ENCODE results near the gene PLAAT2.
"Not testable (repeated sequence)": the region's sequence is repeated elsewhere in the genome, so short reads cannot be mapped to it uniquely, and the experiment has no call there.

PLAAT2 gene

DNA sequence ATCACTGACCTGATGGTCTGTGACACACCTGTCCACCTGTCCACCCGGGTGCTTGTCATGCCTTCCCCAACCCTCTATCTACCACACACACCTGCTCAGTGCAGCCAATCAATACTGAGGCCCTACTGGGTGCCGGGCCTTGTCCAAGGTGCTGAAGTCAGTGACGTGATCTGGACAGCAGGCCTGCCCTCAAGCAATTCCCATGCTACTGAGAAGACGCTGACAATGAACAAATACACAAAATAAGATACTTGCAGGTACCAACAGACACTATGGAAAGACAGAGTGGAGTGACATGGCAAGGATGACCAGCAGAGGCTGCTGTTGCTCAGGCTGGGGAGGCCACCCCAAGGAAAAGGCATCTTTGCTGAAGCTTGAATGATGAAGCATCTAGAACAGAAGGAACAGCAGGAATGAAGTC is 29.8 kb upstream of the PLAAT2 start:
- no peak for DNase-seq (ENCODE audit: low spot score)
- in situ Hi-C loops (cut with MboI; ENCODE audit: low sequenced_read_pairs, unreplicated experiment): no loop called here

DNA sequence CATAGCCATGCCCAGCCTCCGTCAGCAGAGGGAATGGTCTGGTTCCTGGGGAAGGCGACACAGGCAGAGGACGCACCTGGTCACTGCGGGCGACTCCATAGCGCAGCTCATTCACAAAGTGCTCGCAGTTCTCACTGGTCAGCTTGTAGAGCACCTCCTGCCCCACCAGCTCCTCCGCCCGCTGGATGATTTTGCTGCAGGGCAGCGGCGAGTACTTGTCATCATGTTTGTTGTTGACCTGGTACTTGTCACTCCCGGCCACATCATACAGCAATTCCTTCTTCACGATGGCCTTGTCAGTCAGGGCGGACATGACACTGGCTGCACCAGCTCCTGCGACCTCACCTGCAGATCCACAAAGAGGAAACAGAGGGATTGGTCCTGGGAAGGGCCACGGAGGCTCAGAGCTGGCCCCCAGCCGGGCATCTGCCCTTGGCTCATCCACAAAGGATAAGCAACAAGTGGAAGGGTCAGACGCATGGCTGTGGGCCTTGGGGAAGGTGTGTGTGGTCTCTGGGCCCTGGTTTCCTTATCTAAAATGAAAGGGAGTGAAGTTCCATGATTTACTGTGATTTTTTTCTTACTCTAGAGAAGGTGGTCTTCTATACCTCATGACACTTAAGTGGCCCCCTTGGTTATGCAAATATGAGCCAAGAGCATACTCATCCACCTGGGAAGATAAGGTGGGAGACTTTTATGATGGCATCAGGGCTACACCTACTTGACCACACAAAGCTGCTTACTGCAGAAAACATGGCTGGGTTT is 27.0 kb upstream of the PLAAT2 start:
- no peak for DNase-seq (ENCODE audit: low spot score)
- TF ChIP-seq, protein P1, sequence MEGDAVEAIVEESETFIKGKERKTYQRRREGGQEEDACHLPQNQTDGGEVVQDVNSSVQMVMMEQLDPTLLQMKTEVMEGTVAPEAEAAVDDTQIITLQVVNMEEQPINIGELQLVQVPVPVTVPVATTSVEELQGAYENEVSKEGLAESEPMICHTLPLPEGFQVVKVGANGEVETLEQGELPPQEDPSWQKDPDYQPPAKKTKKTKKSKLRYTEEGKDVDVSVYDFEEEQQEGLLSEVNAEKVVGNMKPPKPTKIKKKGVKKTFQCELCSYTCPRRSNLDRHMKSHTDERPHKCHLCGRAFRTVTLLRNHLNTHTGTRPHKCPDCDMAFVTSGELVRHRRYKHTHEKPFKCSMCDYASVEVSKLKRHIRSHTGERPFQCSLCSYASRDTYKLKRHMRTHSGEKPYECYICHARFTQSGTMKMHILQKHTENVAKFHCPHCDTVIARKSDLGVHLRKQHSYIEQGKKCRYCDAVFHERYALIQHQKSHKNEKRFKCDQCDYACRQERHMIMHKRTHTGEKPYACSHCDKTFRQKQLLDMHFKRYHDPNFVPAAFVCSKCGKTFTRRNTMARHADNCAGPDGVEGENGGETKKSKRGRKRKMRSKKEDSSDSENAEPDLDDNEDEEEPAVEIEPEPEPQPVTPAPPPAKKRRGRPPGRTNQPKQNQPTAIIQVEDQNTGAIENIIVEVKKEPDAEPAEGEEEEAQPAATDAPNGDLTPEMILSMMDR (IDR thresholded peaks at IDR 0.05; ENCODE audit: borderline replicate concordance, control extremely low read depth, extremely low read depth, insufficient read depth, missing control alignments): no peak
- in situ Hi-C loops (cut with MboI; ENCODE audit: low sequenced_read_pairs, unreplicated experiment): no loop called here

More for the DNA sequence above, 29.8 kb upstream of the PLAAT2 start:
- TF ChIP-seq, protein P1 (IDR thresholded peaks at IDR 0.05; ENCODE audit: borderline replicate concordance, control extremely low read depth, extremely low read depth, insufficient read depth, missing control alignments): peak; percentile 39

DNA sequence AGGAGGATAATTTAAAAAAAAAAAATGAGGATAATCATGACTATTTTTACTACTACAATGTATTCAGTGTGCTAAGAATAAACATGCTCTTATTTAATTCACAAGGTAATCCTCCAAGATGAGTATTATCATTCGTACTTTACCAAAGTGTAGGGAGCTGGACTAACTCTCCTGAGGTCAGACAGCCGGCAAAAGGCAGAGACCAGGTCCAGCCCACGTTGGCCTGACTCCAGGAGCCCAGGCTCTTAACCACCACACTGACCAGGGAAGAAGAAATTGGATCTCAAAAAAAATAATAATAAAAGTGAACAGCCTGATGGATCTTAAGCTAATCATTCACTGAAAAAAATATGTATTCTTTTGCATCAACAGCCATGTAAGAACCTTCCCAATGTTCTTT is 25.8 kb upstream of the PLAAT2 start:
- in situ Hi-C loops (cut with MboI; ENCODE audit: low sequenced_read_pairs, unreplicated experiment): no loop called here
- no peak for DNase-seq (ENCODE audit: low spot score)
- TF ChIP-seq, protein P1 (IDR thresholded peaks at IDR 0.05; ENCODE audit: borderline replicate concordance, control extremely low read depth, extremely low read depth, insufficient read depth, missing control alignments): no peak

DNA sequence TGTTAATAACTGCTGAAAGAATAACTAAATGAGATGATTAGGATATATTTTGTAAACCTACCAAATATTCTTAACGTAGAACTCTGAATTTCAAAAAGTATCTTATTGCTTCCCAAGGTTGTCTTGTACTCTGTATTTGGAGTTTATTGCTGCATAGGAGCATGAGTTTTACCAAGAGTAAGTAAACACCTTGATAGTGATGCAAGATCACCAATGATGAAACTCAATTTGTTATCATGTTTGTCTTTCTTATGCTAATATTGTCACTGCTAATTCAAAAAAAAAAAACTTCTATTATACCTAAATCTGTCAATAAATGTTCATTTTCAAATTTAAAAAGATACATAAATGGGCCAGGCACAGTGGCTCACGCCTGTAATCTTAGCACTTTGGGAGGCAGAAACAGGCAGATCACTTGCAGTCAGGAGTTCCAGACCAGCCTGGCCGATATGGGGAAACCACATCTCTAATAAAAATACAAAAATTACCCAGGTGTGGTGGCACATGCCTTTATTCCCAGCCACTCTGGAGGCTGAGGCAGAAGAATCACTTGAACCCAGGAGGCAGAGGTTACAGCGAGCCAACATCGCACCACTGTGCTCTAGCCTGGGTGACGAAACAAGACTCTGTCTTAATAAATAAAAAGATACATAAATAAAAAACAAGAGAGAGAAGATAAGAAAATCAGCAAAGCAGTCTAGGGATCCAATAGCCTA is 23.4 kb upstream of the PLAAT2 start:
- DNase-seq (ENCODE audit: low spot score): no peak
- in situ Hi-C loops (cut with MboI; ENCODE audit: low sequenced_read_pairs, unreplicated experiment): no loop called here

DNA sequence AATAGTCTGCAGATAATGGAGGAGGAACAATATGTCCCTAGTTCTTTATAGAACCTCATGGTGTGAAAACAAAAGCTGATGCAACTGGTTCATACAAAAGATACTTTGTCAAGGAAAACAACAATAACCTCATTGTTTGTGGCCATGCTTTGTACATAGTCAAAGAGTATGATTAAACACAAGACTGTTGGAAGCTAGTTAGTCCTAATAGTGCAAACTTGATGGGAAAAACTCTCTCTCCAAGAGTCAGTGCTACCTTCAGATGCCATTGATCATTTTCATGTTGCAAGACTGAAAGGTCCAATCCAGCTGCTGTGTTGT is 20.1 kb upstream of the PLAAT2 start:
- in situ Hi-C loops (cut with MboI; ENCODE audit: low sequenced_read_pairs, unreplicated experiment): no loop called here

More for the DNA sequence above, 23.4 kb upstream of the PLAAT2 start:
- TF ChIP-seq, protein P1 (IDR thresholded peaks at IDR 0.05; ENCODE audit: borderline replicate concordance, control extremely low read depth, extremely low read depth, insufficient read depth, missing control alignments): no peak

DNA sequence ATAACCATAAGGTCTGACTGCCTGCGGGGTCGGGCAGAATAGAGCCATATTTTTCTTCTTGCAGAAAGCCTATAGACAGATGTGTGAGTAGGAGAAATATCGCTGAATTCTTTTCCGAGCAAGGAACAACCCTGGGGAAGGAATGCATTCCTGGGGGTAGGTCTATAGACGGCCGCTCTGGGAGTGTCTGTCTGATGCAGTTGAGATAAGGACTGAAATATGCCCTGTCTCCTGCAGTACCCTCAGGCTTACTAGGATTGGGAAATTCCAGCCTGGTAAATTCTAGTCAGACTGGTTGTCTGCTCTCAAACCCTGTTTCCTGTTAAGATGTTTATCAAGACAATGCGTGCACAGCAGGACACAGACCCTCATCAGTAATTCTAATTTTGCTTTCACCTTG is 18.0 kb upstream of the PLAAT2 start:
- DNase-seq (ENCODE audit: low spot score); in situ Hi-C loops (cut with MboI; ENCODE audit: low sequenced_read_pairs, unreplicated experiment): not testable (repeated sequence)

More for the DNA sequence above, 20.1 kb upstream of the PLAAT2 start:
- TF ChIP-seq, protein P1 (IDR thresholded peaks at IDR 0.05; ENCODE audit: borderline replicate concordance, control extremely low read depth, extremely low read depth, insufficient read depth, missing control alignments): no peak
- DNase-seq (ENCODE audit: low spot score): no peak

DNA sequence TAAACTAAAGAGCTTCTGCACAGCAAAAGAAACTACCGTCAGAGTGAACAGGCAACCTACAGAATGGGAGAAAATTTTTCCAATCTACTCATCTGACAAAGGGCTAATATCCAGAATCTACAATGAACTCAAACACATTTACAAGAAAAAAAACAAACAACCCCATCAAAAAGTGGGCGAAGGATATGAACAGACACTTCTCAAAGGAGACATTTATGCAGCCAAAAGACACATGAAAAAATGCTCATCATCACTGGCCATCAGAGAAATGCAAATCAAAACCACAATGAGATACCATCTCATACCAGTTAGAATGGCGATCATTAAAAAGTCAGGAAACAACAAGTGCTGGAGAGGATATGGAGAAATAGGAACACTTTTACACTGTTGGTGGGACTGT is 15.7 kb upstream of the PLAAT2 start:
- in situ Hi-C loops (cut with MboI; ENCODE audit: low sequenced_read_pairs, unreplicated experiment); DNase-seq (ENCODE audit: low spot score): not testable (repeated sequence)
